Measurements from ENCODE around the gene RFC1.

The RFC1 gene

GRCh38 chr4:39243462-39243861 is 122.7 kb downstream of the RFC1 start:
- H3K27me3 ChIP-seq (ENCODE audit: insufficient read depth, low read depth) = no peaks in the 10 kb centered on the region
- no peak overlapping the region for H3K4me2 ChIP-seq
- H3K4me3 ChIP-seq (IDR thresholded peaks at IDR 0.05; ENCODE audit: insufficient read depth, low read depth, low read length) = no peak overlapping the region
- H3K9ac ChIP-seq = no peak overlapping the region
- no peak for TF ChIP-seq CTCF (conservative IDR thresholded peaks at IDR 0.05; ENCODE audit: low read depth, low read length)
- H3K79me2 ChIP-seq (ENCODE audit: insufficient read depth, low read depth) = no peaks in the 10 kb centered on the region
- no peak overlapping the region for H3K27ac ChIP-seq
- H2AFZ ChIP-seq (ENCODE audit: low read depth) = no peak overlapping the region
- no peaks in the 10 kb centered on the region for H3K36me3 ChIP-seq (ENCODE audit: insufficient read depth)
- no peaks in the 10 kb centered on the region for H4K20me1 ChIP-seq (ENCODE audit: insufficient read depth)
- H3K4me1 ChIP-seq (ENCODE audit: low read depth, poor library complexity, severe bottlenecking) = no peaks in the 10 kb centered on the region
